Tibial nerve (tissue), 4 donors: ENCODE data around the gene WARS2. TPM values are rescaled to one million over a fixed set of nuclear protein-coding genes. Genes with fewer than 3 reads are reported as not detected.

Source experiments
- DNase-seq, 2 donors: peaks; one replicate each; pipeline ENCODE4 v3.0.0-alpha.2; 2019; ENCODE audit warnings: low spot score in 2 of 2
- H3K27ac ChIP-seq, 4 donors: fragments of 200-600 bp; sonication (generic) in 3 of 4; one replicate each; pipeline ENCODE4 v1.5.1; 2017 to 2019; ENCODE audit warnings: mild to moderate bottlenecking in 1 of 4
- H3K27me3 ChIP-seq, 2 donors: fragments of 200-600 bp; sonication (generic) in 1 of 2; one replicate each; pipeline versions ENCODE4 v1.5.1 to v1.6.0; 2017 to 2019
- H3K36me3 ChIP-seq, 3 donors: fragments of 200-600 bp; sonication (generic); one replicate each; pipeline ENCODE4 v1.5.1; 2018 to 2019
- H3K4me1 ChIP-seq, 4 donors: fragments of 200-600 bp; sonication (generic) in 3 of 4; one replicate each; pipeline ENCODE4 v1.5.1; 2017 to 2019
- H3K4me3 ChIP-seq, 4 donors: fragments of 200-600 bp; sonication (generic) in 3 of 4; one replicate each; pipeline ENCODE4 v1.5.1; 2017 to 2019; ENCODE audit warnings: mild to moderate bottlenecking in 1 of 4, moderate library complexity in 1 of 4
- H3K9me3 ChIP-seq, 4 donors: fragments of 200-600 bp; sonication (generic) in 3 of 4; one replicate each; pipeline ENCODE4 v1.5.1; 2017 to 2019
- CTCF ChIP-seq, 5 experiments: fragments of 200-600 bp in 3 of 5; fragments of 450-650 bp in 2 of 5; sonication (generic) in 3 of 5; IDR thresholded peaks; one replicate each; pipeline ENCODE4 v1.5.1; 2016 to 2019; ENCODE audit warnings: antibody characterized with exemption in 5 of 5, mild to moderate bottlenecking in 3 of 5, moderate library complexity in 2 of 5
- EP300 ChIP-seq, 2 donors: sonication (generic); formaldehyde crosslinking; IDR thresholded peaks; one replicate each; pipeline ENCODE4 v1.6.1; 2017; ENCODE audit warnings: antibody characterized with exemption in 2 of 2, mild to moderate bottlenecking in 1 of 2
- POLR2A ChIP-seq, 2 donors: fragments of 450-650 bp; IDR thresholded peaks; one replicate each; pipeline ENCODE4 v1.6.1; 2017; ENCODE audit warnings: antibody characterized with exemption in 2 of 2, mild to moderate bottlenecking in 2 of 2, moderate library complexity in 2 of 2
- WGBS, 2 donors: methylation state at CpG; one replicate each; pipeline ENCODE4 v1.1.5; 2018; 5-methylcytosine and 5-hydroxymethylcytosine counted together
- total RNA-seq, 4 donors: library from RNA; depleted of rRNA; stranded (reverse); fragments of >200 nt; gene quantifications; one replicate each; pipeline ENCODE4 v1.1.0, GENCODE V29; 2016

WARS2 gene
- total RNA-seq, 4 donors from 2014 or later = 18.9 to 31.0 (median 22.0) TPM

- peaks cover 0 to 15% (median 0%) of the 10 kb centered on the region in 4 donors for H3K9me3 ChIP-seq
- peak overlapping the region in 3 of 4 donors; percentile 2 to 63 (median 30) for H3K27ac ChIP-seq
- H3K4me3 ChIP-seq = peak overlapping the region in 3 of 4 donors; percentile 16 to 44 (median 20)
- H3K4me1 ChIP-seq = peaks cover 5 to 34% (median 6%) of the 10 kb centered on the region in 4 donors
- WGBS, 2 donors = 3 to 7% methylated on average over 13 to 21 of the region's 22 CpGs
- H3K27me3 ChIP-seq = peaks cover 0 to 49% of the 10 kb centered on the region in 2 donors
- no peaks in the 10 kb centered on the region for H3K36me3 ChIP-seq
- peak in 1 of 2 donors; percentile 33 for TF ChIP-seq EP300 (IDR thresholded peaks at IDR 0.05)
- no peak for TF ChIP-seq POLR2A (IDR thresholded peaks at IDR 0.05)
- TF ChIP-seq CTCF (IDR thresholded peaks at IDR 0.05) = peak; percentile 52 to 79 (median 59)
- DNase-seq = peak in 1 of 2 donors; percentile 60
Measured at GRCh38 chr1:119008483-119009311, 131.8 kb downstream of the WARS2 start.

GRCh38 chr1:119007670-119008482 is 132.6 kb downstream of the WARS2 start:
- H3K27ac ChIP-seq = peak overlapping the region in 1 of 4 donors; percentile 63
- H3K27me3 ChIP-seq = peaks cover 0 to 57% of the 10 kb centered on the region in 2 donors
- WGBS, 2 donors = 13 to 31% methylated on average over 13 to 46 of the region's 61 CpGs

GRCh38 chr1:119007339-119007669 is 133.1 kb downstream of the WARS2 start:
- TF ChIP-seq EP300 (IDR thresholded peaks at IDR 0.05) (no peak), CTCF (IDR thresholded peaks at IDR 0.05) (no peak), POLR2A (IDR thresholded peaks at IDR 0.05) (no peak)
- no peak for DNase-seq
- H3K27ac ChIP-seq = no peak overlapping the region
- H3K9me3 ChIP-seq = peaks cover 0 to 15% (median 0%) of the 10 kb centered on the region in 4 donors
- no peaks in the 10 kb centered on the region for H3K36me3 ChIP-seq
- peaks cover 5 to 36% (median 6%) of the 10 kb centered on the region in 4 donors for H3K4me1 ChIP-seq
- no peak overlapping the region for H3K4me3 ChIP-seq
- 29 to 55% methylated on average over 8 to 22 of the region's 22 CpGs for WGBS, 2 donors
- H3K27me3 ChIP-seq = peaks cover 0 to 63% of the 10 kb centered on the region in 2 donors

More at GRCh38 chr1:119007670-119008482, 132.6 kb downstream of the WARS2 start:
- Histone ChIP-seq H3K4me1 (peaks cover 5 to 34% (median 6%) of the 10 kb centered on the region in 4 donors), H3K36me3 (no peaks in the 10 kb centered on the region), H3K9me3 (peaks cover 0 to 15% (median 0%) of the 10 kb centered on the region in 4 donors), H3K4me3 (peak overlapping the region in 3 of 4 donors; percentile 16 to 44 (median 20))
- DNase-seq = no peak
- TF ChIP-seq EP300 (IDR thresholded peaks at IDR 0.05) (no peak), POLR2A (IDR thresholded peaks at IDR 0.05) (no peak), CTCF (IDR thresholded peaks at IDR 0.05) (no peak)

GRCh38 chr1:119006406-119007279 is 133.8 kb downstream of the WARS2 start:
- Histone ChIP-seq H3K27ac (no peak overlapping the region), H3K27me3 (peaks cover 0 to 69% of the 10 kb centered on the region in 2 donors), H3K36me3 (no peaks in the 10 kb centered on the region), H3K4me1 (peaks cover 5 to 41% (median 6%) of the 10 kb centered on the region in 4 donors), H3K4me3 (no peak overlapping the region), H3K9me3 (peaks cover 0 to 15% (median 0%) of the 10 kb centered on the region in 4 donors)
- WGBS, 2 donors = 19 to 29% methylated on average over 47 to 73 of the region's 81 CpGs
- TF ChIP-seq POLR2A (IDR thresholded peaks at IDR 0.05) = no peak
- TF ChIP-seq EP300 (IDR thresholded peaks at IDR 0.05) = no peak
- TF ChIP-seq CTCF (IDR thresholded peaks at IDR 0.05) = no peak
- DNase-seq = no peak
